ENCODE results near the gene ERO1B.

DNA sequence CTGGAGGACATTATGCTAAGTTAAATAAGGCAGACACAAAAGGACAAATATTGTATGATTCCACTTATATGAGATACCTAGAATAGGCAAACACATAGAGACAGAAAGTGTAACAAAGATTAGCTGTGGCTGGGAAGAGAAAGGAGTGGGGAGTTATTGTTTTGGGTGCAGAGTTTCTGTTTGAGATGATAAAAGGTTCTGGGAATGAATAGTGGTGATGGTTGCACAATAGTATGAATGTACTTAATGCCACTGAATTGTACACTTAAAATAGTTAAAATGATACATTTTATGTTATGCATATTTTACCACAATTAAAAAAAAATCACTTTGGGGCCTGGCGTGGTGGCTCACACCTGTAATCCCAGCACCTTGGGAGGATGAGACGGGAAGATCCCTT lies 21.2 kb upstream of the ERO1B start:
- no peak for TF ChIP-seq EZH2 (IDR thresholded peaks at IDR 0.05; ENCODE audit: low read depth)
- TF ChIP-seq, protein P1, sequence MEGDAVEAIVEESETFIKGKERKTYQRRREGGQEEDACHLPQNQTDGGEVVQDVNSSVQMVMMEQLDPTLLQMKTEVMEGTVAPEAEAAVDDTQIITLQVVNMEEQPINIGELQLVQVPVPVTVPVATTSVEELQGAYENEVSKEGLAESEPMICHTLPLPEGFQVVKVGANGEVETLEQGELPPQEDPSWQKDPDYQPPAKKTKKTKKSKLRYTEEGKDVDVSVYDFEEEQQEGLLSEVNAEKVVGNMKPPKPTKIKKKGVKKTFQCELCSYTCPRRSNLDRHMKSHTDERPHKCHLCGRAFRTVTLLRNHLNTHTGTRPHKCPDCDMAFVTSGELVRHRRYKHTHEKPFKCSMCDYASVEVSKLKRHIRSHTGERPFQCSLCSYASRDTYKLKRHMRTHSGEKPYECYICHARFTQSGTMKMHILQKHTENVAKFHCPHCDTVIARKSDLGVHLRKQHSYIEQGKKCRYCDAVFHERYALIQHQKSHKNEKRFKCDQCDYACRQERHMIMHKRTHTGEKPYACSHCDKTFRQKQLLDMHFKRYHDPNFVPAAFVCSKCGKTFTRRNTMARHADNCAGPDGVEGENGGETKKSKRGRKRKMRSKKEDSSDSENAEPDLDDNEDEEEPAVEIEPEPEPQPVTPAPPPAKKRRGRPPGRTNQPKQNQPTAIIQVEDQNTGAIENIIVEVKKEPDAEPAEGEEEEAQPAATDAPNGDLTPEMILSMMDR (conservative IDR thresholded peaks at IDR 0.05) = no peak
